Epithelial cell of esophagus (primary cell): Measurements from ENCODE around the gene KHSRP.
A peak's percentile ranks its signal among the peaks of the same experiment; 100 is the strongest.

Experiments
- DNase-seq: peaks from one replicate; pipeline ENCODE4 v3.0.0; 2010; ENCODE audit warnings: low read depth
- H3K4me3 ChIP-seq: 2 replicates; pipeline ENCODE4 v1.5.1; 2011; ENCODE audit warnings: mild to moderate bottlenecking, low read length, control low read depth
- TF ChIP-seq, protein P1 (sequence below): IDR thresholded peaks from 2 replicates; pipeline ENCODE4 v1.5.1; 2011; ENCODE audit warnings: low read depth, mild to moderate bottlenecking, low read length, control low read depth, inconsistent platforms; ENCODE audit not compliant: insufficient read depth; ENCODE audit errors: missing control alignments

The KHSRP gene

DNA sequence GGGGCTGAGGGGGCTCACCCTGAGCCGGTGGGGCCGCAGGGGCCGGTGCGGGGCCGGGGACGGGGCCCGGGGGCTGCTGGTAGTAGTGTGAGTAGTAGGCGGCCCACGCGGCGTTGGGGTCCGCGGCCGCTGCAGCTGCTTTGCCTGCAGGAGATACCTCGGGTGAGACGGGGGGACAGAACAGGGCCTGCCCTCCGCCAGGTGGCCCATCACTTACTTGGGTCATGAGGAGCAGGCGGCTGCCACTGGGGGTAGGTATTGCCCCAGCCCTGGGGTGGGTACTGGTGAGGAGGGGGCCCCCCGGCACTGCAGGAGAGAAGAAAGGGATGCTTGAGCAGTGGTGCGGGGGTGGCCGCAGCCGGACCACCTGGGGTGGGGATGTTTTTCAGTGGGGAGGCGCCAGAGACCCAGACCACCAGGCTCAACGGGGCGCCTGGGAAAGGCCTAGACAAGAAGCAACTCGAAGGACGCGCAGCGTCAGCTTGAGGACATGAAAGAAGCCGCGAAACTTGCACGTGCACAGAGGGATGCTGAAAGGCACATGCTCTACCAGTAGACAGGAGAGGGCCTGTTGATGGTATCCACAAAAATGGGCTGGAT, 8.9 kb downstream of the KHSRP start:
- TF ChIP-seq, protein P1, sequence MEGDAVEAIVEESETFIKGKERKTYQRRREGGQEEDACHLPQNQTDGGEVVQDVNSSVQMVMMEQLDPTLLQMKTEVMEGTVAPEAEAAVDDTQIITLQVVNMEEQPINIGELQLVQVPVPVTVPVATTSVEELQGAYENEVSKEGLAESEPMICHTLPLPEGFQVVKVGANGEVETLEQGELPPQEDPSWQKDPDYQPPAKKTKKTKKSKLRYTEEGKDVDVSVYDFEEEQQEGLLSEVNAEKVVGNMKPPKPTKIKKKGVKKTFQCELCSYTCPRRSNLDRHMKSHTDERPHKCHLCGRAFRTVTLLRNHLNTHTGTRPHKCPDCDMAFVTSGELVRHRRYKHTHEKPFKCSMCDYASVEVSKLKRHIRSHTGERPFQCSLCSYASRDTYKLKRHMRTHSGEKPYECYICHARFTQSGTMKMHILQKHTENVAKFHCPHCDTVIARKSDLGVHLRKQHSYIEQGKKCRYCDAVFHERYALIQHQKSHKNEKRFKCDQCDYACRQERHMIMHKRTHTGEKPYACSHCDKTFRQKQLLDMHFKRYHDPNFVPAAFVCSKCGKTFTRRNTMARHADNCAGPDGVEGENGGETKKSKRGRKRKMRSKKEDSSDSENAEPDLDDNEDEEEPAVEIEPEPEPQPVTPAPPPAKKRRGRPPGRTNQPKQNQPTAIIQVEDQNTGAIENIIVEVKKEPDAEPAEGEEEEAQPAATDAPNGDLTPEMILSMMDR, result no peak
- DNase-seq, result no peak
- no peak overlapping the region for H3K4me3 ChIP-seq

DNA sequence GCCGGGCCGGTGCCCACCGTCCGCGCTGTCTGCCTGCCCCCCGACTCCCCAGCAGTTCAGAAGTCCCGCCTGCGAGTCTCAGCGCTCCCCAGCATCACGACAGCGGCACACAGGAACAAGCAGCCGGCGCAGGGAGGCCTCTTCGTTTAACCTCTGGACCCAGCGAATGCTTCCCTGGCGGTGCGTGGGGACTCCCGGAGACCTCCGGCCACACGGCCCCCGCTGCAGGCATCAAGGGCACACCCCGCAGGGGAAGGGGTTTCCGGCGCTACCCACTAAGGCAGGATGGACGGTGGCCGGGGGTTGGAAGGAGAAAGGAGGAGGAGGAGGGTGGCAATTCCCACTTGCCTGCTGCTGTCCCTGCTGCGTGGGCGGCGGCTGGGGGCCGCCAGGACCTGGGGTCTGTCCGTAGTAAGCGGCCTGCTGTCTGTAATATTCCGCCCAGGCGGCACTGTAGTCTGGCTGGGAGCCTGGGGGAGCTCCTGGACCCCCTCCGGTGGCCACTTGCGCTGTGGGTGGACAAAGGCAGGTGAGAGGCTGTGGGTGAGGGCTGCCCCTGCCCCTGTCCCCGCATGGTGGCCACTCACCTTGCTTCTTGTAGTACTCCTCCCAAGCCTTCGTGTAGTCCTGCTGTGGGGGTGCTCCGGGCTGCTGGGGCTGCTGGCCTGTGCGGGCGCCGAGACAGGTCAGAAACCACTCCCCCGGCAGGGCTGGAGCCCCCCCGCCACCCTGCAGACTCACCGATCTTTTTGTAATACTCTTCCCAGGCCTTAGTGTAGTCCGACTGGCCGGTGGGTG, 9.6 kb downstream of the KHSRP start:
- no peak for DNase-seq
- TF ChIP-seq, protein P1, result no peak
- H3K4me3 ChIP-seq, result no peak overlapping the region

DNA sequence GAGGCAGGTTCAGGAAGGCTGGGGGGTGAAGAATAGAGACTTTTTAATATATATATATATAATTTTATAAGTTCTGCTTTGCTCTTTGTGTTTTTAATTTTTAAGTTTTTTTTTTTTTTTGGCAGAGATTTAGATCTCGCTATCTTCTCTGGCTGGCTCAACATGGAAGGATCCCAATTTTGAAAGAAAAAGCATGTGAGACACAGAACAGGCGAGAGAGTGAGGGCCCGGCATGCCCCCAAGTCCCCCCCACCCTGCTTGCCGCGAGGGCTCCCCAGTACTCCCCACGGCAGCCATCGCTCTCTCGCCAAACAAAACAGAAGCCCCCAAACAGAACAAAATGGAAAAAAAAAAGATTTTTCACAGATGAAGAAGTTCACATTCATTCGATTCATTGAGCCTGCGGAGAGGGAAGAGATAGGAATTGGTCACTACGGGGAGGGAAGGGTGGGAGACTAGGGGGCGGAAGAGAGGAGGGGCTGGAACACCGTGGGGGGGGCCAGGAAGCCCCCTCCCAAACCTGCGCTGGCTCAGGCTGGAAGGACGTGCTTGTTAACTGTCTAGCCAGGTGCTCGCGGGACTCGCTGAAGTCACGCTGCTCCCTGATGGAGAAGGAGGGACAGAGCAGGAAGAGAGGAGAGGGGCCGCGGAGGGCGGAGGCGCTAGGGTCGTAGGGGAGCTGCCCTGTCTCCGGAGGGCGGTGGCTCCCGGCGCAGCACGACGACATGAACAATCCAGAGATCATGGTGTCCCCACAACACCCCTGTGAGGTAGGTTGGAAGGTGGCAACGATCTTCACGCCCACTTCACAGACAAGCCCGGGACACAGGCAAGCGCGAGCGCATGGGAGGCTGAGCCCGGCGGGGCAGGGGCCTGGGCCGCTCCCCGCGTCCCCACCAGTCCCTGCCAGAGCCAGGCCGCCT, 10.6 kb downstream of the KHSRP start:
- TF ChIP-seq, protein P1, result no peak
- H3K4me3 ChIP-seq, result no peak overlapping the region
- DNase-seq, result no peak

DNA sequence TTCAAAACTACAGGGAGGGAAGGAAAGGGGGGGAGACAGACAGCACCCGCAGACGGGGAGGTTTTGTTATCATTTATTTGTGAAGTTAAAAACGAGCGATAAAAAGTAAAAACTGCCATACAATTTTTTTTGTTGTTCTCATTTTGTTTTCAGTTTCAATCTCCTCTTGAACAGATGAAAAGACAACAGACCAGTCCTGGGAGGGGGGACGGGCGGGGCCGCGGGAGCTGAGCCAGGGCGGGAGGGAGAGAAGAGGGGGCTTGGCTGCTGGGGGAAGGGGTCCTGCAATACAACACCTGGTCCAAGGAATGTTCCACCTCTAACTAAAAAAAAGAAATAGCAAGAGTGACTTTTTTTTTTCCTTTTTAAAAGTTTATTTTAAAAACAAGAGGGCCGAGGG, 11.3 kb downstream of the KHSRP start:
- no peak for DNase-seq
- TF ChIP-seq, protein P1, result no peak
- H3K4me3 ChIP-seq, result no peak overlapping the region

DNA sequence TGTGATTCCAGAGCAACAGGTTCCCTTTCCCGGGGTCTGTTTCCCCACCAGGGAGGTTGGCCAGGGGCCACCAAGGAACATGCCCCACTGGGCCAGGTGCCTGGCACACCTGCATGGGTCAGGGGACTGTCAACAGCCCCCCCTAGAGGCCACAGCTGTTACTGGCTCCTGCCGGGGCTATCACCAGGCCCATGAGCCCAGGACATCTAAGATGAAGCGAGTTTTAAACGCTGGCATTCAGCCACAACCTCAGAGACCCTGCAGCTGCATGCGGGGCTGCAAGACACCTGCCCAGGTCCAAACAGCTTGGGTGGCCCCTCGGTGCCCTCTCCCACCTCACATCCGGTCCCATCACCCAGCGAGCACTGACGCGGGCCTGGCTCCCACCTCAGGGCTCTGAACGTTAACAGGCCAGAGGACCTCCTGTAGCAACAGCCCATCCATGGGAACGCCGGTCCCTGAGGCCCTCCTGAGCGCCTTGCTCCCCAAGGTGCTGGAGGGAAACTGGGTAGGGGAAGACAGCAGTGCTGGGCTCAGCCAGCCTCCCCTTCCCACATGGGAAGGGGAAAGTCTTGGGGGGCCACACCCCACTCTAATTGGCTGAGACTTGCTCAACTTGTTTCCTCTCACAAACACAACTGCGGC, 12.0 kb downstream of the KHSRP start:
- peak; percentile 41 for DNase-seq
- TF ChIP-seq, protein P1, result peak; percentile 49
- no peak overlapping the region for H3K4me3 ChIP-seq

DNA sequence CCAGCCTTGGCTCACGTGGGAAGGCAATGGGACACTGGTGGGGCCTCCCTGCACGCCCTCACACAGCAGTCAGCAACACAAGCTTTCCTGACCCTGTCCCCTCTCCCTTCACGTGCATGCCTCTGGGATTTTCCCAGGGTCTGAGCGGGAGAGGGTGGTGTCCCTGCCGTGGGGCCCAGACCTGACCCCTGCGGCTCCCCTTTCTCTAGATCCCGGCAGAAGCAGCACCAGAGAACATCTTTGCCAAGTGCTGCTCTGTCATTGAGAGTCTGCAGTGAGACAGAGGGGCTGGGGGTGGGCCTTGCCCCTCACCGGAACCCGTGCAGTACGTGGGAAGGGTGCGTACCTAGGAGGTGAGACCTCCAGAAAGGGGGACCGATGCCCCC, 12.6 kb downstream of the KHSRP start:
- no peak overlapping the region for H3K4me3 ChIP-seq
- DNase-seq, result no peak
- TF ChIP-seq, protein P1, result no peak
